ENCODE data around the gene DGKG. TPM values are rescaled to one million over a fixed set of nuclear protein-coding genes. Genes with fewer than 3 reads are reported as not detected.

DGKG gene
- total and polyA plus RNA-seq, 9 of the 15 experiments (the other 6 are each of a cell fraction or from before 2014, with no cell fraction given), result 0.01 to 0.36 (median 0.15) TPM

DNA sequence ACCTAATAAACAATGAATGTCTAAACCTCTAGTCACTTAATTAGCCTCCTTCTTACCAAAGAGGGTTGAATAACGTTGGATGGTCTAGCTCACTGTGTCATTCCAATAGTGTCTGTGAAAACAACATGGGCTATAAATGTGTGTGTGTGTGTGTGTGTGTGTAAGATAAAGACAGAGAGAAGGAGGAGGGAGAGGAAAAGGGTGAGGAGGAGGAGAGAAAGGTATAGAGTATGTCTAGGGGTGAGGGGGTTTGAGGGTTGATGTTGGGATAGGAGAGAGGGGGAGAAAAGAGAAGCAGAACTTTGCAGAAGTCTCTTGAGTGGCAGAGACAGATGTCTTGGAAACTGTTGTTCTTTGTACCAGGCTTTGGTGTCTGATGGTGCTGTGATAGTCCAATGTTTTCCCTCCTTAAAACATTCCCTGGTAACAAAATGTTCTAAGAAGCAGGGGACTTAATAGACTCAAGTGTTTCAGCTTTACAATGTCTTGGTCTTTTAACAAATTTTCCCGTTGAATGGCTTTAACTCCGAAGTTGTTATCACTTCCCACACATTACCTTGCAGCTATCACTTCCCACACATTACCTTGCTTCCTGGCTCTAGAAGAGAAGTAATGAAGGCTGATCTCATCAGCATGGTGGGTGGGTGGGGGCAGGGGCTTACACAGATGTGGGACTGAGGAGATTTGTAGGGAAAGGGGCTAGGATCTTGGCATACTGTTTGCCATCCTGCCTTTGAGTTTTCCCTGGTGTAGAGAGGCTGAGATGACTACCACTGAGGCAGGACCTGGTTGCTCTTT, 195.3 kb downstream of the DGKG start (continued):
- TF ChIP-seq, protein P1, sequence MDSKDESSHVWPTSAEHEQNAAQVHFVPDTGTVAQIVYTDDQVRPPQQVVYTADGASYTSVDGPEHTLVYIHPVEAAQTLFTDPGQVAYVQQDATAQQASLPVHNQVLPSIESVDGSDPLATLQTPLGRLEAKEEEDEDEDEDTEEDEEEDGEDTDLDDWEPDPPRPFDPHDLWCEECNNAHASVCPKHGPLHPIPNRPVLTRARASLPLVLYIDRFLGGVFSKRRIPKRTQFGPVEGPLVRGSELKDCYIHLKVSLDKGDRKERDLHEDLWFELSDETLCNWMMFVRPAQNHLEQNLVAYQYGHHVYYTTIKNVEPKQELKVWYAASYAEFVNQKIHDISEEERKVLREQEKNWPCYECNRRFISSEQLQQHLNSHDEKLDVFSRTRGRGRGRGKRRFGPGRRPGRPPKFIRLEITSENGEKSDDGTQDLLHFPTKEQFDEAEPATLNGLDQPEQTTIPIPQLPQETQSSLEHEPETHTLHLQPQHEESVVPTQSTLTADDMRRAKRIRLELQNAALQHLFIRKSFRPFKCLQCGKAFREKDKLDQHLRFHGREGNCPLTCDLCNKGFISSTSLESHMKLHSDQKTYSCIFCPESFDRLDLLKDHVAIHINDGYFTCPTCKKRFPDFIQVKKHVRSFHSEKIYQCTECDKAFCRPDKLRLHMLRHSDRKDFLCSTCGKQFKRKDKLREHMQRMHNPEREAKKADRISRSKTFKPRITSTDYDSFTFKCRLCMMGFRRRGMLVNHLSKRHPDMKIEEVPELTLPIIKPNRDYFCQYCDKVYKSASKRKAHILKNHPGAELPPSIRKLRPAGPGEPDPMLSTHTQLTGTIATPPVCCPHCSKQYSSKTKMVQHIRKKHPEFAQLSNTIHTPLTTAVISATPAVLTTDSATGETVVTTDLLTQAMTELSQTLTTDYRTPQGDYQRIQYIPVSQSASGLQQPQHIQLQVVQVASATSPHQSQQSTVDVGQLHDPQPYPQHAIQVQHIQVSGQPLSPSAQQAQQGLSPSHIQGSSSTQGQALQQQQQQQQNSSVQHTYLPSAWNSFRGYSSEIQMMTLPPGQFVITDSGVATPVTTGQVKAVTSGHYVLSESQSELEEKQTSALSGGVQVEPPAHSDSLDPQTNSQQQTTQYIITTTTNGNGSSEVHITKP (IDR thresholded peaks at IDR 0.05; ENCODE audit: partially characterized antibody), result no peak

DNA sequence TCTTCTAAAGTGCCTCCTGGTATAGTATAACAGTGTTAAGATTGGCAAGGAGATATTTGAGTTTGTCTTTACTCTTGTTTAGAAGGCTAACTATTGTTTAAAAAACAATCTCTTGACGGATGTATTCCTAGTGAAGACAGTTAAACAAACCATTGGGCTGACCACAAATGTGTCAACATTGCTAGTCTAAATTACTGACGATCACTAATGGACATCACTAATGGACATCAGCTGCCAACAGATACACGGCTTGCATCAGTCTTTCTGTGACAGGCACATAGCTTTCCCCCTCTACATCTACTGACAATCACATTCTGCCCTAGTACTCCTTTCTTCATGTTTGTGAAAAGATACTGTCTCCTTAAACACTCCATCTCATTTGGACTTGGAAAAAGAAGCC, 196.0 kb downstream of the DGKG start:
- ATAC-seq (no peak), DNase-seq (ENCODE audit: extremely low read depth in 1 of 4, low spot score in 3 of 4) (no peak), FAIRE-seq (no peak)
- 0% methylated on average over 3 of the region's 3 CpGs for WGBS (ENCODE audit: insufficient coverage, low coverage, missing lambda C conversion rate)
- no peaks in the 10 kb centered on the region for H4K20me1 ChIP-seq (replicated peaks; ENCODE audit: control insufficient read depth, insufficient read depth, low read length)
- no peak overlapping the region for H3K9ac ChIP-seq (ENCODE audit: insufficient read depth in 1 of 2, low read depth in 2 of 2, low read length in 2 of 2)
- no peaks in the 10 kb centered on the region for H3K9me1 ChIP-seq (ENCODE audit: control insufficient read depth, insufficient read depth, low read length)
- no peaks in the 10 kb centered on the region; a peak in 2 of 5 replicates for H3K4me1 ChIP-seq (replicated peaks in 1 of 2; ENCODE audit: control insufficient read depth in 2 of 2, insufficient read depth in 2 of 2, low read length in 2 of 2)
- peaks cover 2 to 6% of the 10 kb centered on the region in 2 experiments; a peak in 3 of 5 replicates for H3K27me3 ChIP-seq (ENCODE audit: control insufficient read depth in 2 of 2, insufficient read depth in 2 of 2, low read length in 2 of 2)
- BruUV-seq (replicated peaks), result no TSS peak
- H3K4me3 ChIP-seq, result no peak overlapping the region
- no peak overlapping the region for H3K4me2 ChIP-seq (ENCODE audit: insufficient read depth, low read length)
- ChIA-PET CTCF (ENCODE audit: low intra/inter-chr PET ratio) (no interaction called here), POLR2A (interaction anchor here (0.6 kb wide), 1 partner anchor 526 kb away, joined by 3 read pairs; no protein-coding TSS in a partner anchor)
- no peak overlapping the region for H3K27ac ChIP-seq (ENCODE audit: extremely low read depth, low read depth, low read length)
- no peaks in the 10 kb centered on the region for H3K9me3 ChIP-seq (replicated peaks; ENCODE audit: control insufficient read depth, insufficient read depth, low read depth, low read length)
- in situ Hi-C loops (cut with MboI), result no loop called here
- no peaks in the 10 kb centered on the region for H3K79me2 ChIP-seq (ENCODE audit: control insufficient read depth, insufficient read depth, low read length)
- no peak overlapping the region for H2AFZ ChIP-seq (ENCODE audit: low read depth, low read length)
- no peaks in the 10 kb centered on the region for H3K36me3 ChIP-seq (ENCODE audit: control insufficient read depth, insufficient read depth, low read length)
- intact Hi-C loops (cut with micrococcal nuclease), result no loop called here
- TF ChIP-seq RBM22 (IDR thresholded peaks at IDR 0.05; ENCODE audit: low read depth, low read length, poor library complexity, severe bottlenecking) (no peak), KDM1A (IDR thresholded peaks at IDR 0.05) (no peak), RBM25 (IDR thresholded peaks at IDR 0.05; ENCODE audit: low read depth, low read length, severe bottlenecking) (no peak), ZNF589 (CRISPR knock-in tag; IDR thresholded peaks at IDR 0.05; ENCODE audit: low read depth) (no peak), KAT7 (CRISPR knock-in tag; IDR thresholded peaks at IDR 0.05; ENCODE audit: borderline replicate concordance) (no peak), ZC3H4 (CRISPR knock-in tag; IDR thresholded peaks at IDR 0.05; ENCODE audit: borderline replicate concordance) (no peak), COPS2 (conservative IDR thresholded peaks at IDR 0.05) (no peak), IRF2 (CRISPR knock-in tag; IDR thresholded peaks at IDR 0.05) (no peak), E2F3 (CRISPR knock-in tag; IDR thresholded peaks at IDR 0.05) (no peak), DPF2 (IDR thresholded peaks at IDR 0.05) (no peak)
- TF ChIP-seq, protein P2, sequence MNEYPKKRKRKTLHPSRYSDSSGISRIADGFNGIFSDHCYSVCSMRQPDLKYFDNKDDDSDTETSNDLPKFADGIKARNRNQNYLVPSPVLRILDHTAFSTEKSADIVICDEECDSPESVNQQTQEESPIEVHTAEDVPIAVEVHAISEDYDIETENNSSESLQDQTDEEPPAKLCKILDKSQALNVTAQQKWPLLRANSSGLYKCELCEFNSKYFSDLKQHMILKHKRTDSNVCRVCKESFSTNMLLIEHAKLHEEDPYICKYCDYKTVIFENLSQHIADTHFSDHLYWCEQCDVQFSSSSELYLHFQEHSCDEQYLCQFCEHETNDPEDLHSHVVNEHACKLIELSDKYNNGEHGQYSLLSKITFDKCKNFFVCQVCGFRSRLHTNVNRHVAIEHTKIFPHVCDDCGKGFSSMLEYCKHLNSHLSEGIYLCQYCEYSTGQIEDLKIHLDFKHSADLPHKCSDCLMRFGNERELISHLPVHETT (CRISPR knock-in tag; conservative IDR thresholded peaks at IDR 0.05 in 1 of 2, IDR thresholded peaks at IDR 0.05 in 1 of 2), result no peak
- TF ChIP-seq, protein P3, sequence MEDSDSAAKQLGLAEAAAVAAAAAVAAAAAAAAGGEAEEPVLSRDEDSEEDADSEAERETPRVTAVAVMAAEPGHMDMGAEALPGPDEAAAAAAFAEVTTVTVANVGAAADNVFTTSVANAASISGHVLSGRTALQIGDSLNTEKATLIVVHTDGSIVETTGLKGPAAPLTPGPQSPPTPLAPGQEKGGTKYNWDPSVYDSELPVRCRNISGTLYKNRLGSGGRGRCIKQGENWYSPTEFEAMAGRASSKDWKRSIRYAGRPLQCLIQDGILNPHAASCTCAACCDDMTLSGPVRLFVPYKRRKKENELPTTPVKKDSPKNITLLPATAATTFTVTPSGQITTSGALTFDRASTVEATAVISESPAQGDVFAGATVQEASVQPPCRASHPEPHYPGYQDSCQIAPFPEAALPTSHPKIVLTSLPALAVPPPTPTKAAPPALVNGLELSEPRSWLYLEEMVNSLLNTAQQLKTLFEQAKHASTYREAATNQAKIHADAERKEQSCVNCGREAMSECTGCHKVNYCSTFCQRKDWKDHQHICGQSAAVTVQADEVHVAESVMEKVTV (CRISPR knock-in tag; IDR thresholded peaks at IDR 0.05), result no peak
